Esophagus squamous epithelium (tissue), 5 donors: Measurements from ENCODE around the gene PAX8. TPM values are rescaled to one million over a fixed set of nuclear protein-coding genes. Genes with fewer than 3 reads are reported as not detected.

ENCODE experiments used
- DNase-seq: peaks from one replicate; lab custom pipeline; 2025; lab: John Stamatoyannopoulos, UW
- H3K27ac ChIP-seq, 4 donors: fragments of 200-600 bp; sonication (generic); one replicate each; pipeline ENCODE4 v1.5.1; 2016 to 2019; ENCODE audit warnings: mild to moderate bottlenecking in 1 of 4
- H3K27me3 ChIP-seq, 4 donors: fragments of 200-600 bp; sonication (generic); 1 replicate in 3 of 4; 2 replicates in 1 of 4; pipeline versions ENCODE4 v1.5.1 to v1.6.0; 2017 to 2021; ENCODE audit warnings: antibody characterized with exemption in 1 of 4
- H3K36me3 ChIP-seq, 3 donors: fragments of 200-600 bp; sonication (generic); one replicate each; pipeline ENCODE4 v1.5.1; 2016 to 2019
- H3K4me1 ChIP-seq, 3 donors: fragments of 200-600 bp; sonication (generic); one replicate each; pipeline ENCODE4 v1.5.1; 2017 to 2019
- H3K4me3 ChIP-seq, 4 donors: fragments of 200-600 bp; sonication (generic); 1 replicate in 3 of 4; 2 replicates in 1 of 4; pipeline ENCODE4 v1.5.1; 2016 to 2019; ENCODE audit warnings: mild to moderate bottlenecking in 2 of 4, moderate library complexity in 1 of 4
- H3K9me3 ChIP-seq, 3 donors: fragments of 200-600 bp; sonication (generic); one replicate each; pipeline ENCODE4 v1.5.1; 2016 to 2019
- POLR2A ChIP-seq, 4 donors: fragments of 450-650 bp; IDR thresholded peaks; one replicate each; pipeline ENCODE4 v1.6.1; 2017; ENCODE audit warnings: antibody characterized with exemption in 4 of 4, mild to moderate bottlenecking in 4 of 4, moderate library complexity in 3 of 4
- WGBS, 2 donors: methylation state at CpG; one replicate each; pipeline ENCODE4 v1.1.5; 2018; 5-methylcytosine and 5-hydroxymethylcytosine counted together
- intact Hi-C: fragments of 100-400 bp; cut with DNase I; formaldehyde crosslinking; loops from one replicate; pipeline ENCODE4 v1.15.0; 2022
- total RNA-seq, 4 donors: library from RNA; depleted of rRNA; stranded (reverse); fragments of >200 nt; gene quantifications; one replicate each; pipeline ENCODE4 v1.1.0, GENCODE V29; 2016
- TF ChIP-seq, protein P1 (sequence below), 6 experiments: fragments of 450-650 bp in 4 of 6; fragments of 200-600 bp in 2 of 6; sonication (generic) in 2 of 6; IDR thresholded peaks; one replicate each; pipeline ENCODE4 v1.5.1; 2016 to 2019; ENCODE audit warnings: antibody characterized with exemption in 6 of 6, mild to moderate bottlenecking in 4 of 6, moderate library complexity in 4 of 6
- donor health status: DM: yes; HTN: yes; CAD: no.

The PAX8 gene
- total RNA-seq, 4 donors from 2014 or later: 0.32 to 7.6 (median 2.7) TPM

DNA sequence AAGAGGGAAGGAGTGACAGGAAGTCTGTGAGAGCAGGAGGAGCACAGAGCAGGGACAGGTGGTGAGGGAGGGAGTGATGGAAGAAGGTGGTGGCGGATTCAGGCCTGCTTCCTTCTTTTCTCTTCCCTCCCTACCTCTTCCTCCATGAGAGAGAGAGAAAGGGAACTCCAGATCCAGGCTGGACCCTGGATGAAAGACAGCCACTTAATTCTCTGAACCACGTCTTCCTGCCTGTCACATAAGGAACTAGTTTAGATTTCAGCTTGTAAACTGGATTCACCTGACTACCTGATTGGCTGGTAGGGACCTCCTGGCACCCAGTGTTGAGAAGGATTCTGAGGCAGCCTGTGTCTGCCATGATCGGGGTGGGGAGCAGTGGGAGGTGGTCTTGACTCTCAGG is 48.9 kb downstream of the PAX8 start:
- Histone ChIP-seq H3K27ac (no peak overlapping the region), H3K4me3 (no peak overlapping the region), H3K27me3 (no peaks in the 10 kb centered on the region), H3K36me3 (no peaks in the 10 kb centered on the region), H3K9me3 (no peaks in the 10 kb centered on the region), H3K4me1 (peaks cover 0 to 9% (median 3%) of the 10 kb centered on the region in 3 donors)
- 66 to 100% methylated on average over 3 of the region's 3 CpGs for whole genome bisulfite sequencing, 2 donors
- TF ChIP-seq, protein P1, sequence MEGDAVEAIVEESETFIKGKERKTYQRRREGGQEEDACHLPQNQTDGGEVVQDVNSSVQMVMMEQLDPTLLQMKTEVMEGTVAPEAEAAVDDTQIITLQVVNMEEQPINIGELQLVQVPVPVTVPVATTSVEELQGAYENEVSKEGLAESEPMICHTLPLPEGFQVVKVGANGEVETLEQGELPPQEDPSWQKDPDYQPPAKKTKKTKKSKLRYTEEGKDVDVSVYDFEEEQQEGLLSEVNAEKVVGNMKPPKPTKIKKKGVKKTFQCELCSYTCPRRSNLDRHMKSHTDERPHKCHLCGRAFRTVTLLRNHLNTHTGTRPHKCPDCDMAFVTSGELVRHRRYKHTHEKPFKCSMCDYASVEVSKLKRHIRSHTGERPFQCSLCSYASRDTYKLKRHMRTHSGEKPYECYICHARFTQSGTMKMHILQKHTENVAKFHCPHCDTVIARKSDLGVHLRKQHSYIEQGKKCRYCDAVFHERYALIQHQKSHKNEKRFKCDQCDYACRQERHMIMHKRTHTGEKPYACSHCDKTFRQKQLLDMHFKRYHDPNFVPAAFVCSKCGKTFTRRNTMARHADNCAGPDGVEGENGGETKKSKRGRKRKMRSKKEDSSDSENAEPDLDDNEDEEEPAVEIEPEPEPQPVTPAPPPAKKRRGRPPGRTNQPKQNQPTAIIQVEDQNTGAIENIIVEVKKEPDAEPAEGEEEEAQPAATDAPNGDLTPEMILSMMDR (IDR thresholded peaks at IDR 0.05): no peak
- DNase-seq: no peak
- intact Hi-C loops: no loop called here

DNA sequence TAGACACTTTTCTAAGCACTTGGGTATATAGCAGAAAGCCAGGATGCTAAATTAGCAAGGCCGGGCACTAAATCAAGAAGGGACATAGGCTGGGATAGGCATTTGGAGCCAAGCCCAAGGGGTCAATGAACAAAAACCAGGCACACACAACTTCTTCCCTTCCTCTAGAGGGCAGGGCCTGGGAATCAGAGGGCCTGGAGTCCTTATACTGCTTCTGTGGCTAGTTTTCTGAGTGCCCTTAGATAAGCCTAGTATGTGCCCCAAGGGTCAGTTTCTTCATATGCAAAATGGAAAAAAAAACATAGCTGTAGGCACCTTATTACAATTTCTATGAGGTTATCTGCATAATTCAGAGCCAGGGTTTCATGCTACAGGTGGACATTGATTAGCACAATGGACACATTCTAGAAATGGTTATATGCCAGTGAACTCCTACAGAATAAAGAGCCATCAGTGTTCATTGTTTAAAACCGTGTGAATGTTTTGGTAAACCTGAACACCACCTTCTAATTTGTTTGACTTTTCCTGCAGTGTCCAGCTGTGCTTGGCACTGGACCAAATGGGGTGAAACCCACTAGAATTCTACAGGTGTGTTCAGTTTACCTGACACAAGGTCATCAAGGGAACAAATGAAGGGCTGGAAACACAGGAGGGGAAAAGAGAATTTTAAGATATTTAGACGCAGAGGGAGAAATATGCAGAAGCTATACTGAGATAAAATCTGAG is 49.6 kb downstream of the PAX8 start:
- Histone ChIP-seq H3K4me1 (peaks cover 0 to 2% (median 2%) of the 10 kb centered on the region in 3 donors), H3K36me3 (no peaks in the 10 kb centered on the region), H3K27ac (no peak overlapping the region), H3K27me3 (no peaks in the 10 kb centered on the region), H3K9me3 (no peaks in the 10 kb centered on the region), H3K4me3 (no peak overlapping the region)
- intact Hi-C loops: no loop called here
- WGBS, 2 donors: 60 to 61% methylated on average over 3 of the region's 3 CpGs
- no peak for TF ChIP-seq POLR2A (IDR thresholded peaks at IDR 0.05)
- TF ChIP-seq, protein P1 (IDR thresholded peaks at IDR 0.05): no peak
- DNase-seq: no peak

DNA sequence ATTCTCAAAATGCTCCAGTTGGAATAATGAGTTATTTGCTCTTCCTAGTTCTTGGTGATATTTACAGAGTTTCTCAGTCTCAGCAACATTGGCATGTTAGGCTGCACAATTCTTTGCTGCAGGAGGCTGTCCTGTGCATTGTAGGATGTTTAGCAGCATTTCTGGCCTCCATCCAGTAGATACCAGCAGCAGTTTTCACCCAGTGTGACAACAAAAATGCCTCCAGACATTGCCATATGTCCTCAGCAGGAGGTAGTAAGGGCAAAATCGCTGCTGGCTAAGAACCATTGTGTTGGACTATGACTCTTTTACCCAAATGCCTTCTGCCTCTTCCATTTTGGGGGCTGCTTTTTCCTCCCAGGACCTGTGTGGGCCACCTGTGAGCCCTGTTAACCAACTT is 50.4 kb downstream of the PAX8 start:
- Histone ChIP-seq H3K9me3 (no peaks in the 10 kb centered on the region), H3K27ac (no peak overlapping the region), H3K36me3 (no peaks in the 10 kb centered on the region), H3K27me3 (no peaks in the 10 kb centered on the region), H3K4me3 (no peak overlapping the region), H3K4me1 (no peaks in the 10 kb centered on the region)
- 67 to 70% methylated on average over 1 of the region's 1 CpG for WGBS, 2 donors
- intact Hi-C loops: no loop called here
- no peak for DNase-seq
- TF ChIP-seq, protein P1 (IDR thresholded peaks at IDR 0.05): no peak
- TF ChIP-seq POLR2A (IDR thresholded peaks at IDR 0.05): no peak

DNA sequence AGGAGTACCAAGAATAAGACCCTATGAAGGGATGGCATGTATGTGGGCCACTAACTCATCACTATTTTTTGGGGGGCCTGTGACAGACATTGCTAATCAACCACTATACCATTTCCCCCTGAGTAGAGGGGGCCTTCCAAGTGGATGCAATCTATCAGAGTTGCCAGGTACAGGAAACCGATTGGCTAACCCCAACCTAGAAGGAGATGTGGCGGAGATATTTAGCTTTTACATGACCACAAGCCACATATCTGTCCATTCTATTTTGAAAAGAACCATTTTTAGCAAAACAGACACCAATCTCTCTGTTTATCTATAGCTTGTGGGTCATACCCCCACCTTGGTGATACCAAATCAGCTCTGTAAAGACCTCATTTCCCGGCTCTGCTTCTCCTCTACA is 51.0 kb downstream of the PAX8 start:
- intact Hi-C loops: no loop called here
- 71 to 80% methylated on average over 3 of the region's 3 CpGs for WGBS, 2 donors
- TF ChIP-seq POLR2A (IDR thresholded peaks at IDR 0.05): no peak
- TF ChIP-seq, protein P1 (IDR thresholded peaks at IDR 0.05): no peak

DNA sequence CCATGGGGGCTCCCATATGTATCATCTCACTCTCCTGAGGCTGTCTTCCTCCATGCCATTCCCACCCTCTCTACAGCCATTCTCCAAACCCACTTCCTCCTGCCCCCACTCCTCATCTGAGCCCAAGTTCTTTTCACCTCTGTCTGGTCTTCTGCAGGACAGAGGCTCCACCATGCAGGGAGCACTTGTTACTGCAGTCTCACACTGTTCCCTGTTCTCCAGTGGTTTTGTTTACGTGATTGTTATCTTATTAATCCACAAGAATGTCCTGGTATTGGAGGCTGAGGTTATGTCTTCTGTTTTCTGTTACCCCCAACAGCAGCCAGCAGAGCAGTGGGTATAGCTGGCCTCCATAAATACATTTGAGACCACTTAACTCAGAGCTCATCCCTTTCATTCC is 51.4 kb downstream of the PAX8 start:
- no peak overlapping the region for H3K4me3 ChIP-seq
- TF ChIP-seq, protein P1 (IDR thresholded peaks at IDR 0.05): no peak
- TF ChIP-seq POLR2A (IDR thresholded peaks at IDR 0.05): no peak
- 83 to 85% methylated on average over 1 of the region's 1 CpG for WGBS, 2 donors
- no peaks in the 10 kb centered on the region for H3K27me3 ChIP-seq
- no peaks in the 10 kb centered on the region for H3K36me3 ChIP-seq
- H3K27ac ChIP-seq: no peak overlapping the region
- DNase-seq: no peak
- H3K4me1 ChIP-seq: no peaks in the 10 kb centered on the region
- no peaks in the 10 kb centered on the region for H3K9me3 ChIP-seq
- intact Hi-C loops: no loop called here

More for the DNA sequence above, 51.0 kb downstream of the PAX8 start:
- DNase-seq: no peak
- Histone ChIP-seq H3K4me3 (no peak overlapping the region), H3K4me1 (no peaks in the 10 kb centered on the region), H3K36me3 (no peaks in the 10 kb centered on the region), H3K27me3 (no peaks in the 10 kb centered on the region), H3K27ac (no peak overlapping the region), H3K9me3 (no peaks in the 10 kb centered on the region)
